Measurements from ENCODE around the gene DNAJB9.
"Not testable (repeated sequence)": the region's sequence is repeated elsewhere in the genome, so short reads cannot be mapped to it uniquely, and the experiment has no call there.

DNAJB9 gene

DNA sequence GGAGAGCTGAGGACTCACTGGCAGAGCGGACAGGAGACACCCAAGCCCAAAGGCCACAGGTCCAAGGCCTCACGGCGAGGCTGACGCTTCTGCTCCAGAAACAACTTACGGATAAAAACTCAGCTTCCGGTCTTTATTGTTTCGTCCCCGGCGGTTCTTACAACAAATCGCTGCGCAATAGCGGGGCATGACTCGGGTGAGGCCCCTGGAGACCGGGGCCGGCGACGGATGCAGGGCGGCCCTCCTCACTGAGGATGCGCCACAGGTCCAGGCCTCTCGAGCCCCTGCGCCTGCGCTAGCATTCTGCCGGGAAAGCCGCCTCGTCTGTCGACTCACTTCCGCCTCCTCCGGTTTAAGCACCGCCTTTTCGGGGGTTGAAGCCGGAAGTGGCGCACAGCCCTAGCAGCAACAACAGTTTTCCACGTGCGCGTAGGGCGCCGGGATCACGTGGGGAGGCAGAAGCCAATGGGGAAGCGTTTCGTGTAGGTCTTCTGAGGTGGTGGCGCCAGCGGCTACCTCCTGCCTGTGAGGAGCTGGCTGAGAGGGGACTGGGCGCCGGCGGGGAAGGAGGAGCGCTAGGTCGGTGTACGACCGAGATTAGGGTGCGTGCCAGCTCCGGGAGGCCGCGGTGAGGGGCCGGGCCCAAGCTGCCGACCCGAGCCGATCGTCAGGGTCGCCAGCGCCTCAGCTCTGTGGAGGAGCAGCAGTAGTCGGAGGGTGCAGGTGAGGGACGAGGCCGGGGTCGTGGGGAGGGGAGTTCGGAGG, at the start of gene DNAJB9, which contains the start of gene THAP5:
TSS of gene DNAJB9 (plus strand) at position 494 of the 765 bp plus-strand sequence. CDS start 1,853 bp downstream, outside the sequence.
TSS of gene THAP5 (minus strand) at position 326 of the 765 bp plus-strand sequence. CDS start at position 189, 137 bp downstream.
- DNase-seq, result peak; percentile 97

DNA sequence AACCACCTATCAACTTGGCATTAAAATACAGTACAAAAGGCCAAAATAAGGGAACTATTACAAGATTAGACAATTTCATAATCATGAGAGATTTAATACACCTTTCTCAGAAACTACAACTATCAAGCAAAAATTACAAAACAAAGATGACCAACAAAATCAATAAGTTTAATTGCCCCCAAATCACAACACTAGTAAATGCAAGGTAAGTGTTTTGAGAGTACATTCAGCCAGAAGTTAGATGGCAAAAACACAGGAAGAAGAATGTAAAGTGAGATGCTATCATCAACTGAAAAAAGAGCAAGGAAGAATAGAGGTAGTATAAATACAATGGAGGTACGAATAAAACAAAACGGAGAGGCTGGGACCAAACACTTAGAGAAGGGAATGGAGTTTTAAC, 46.9 kb upstream of the DNAJB9 start:
- DNase-seq, result no peak

DNA sequence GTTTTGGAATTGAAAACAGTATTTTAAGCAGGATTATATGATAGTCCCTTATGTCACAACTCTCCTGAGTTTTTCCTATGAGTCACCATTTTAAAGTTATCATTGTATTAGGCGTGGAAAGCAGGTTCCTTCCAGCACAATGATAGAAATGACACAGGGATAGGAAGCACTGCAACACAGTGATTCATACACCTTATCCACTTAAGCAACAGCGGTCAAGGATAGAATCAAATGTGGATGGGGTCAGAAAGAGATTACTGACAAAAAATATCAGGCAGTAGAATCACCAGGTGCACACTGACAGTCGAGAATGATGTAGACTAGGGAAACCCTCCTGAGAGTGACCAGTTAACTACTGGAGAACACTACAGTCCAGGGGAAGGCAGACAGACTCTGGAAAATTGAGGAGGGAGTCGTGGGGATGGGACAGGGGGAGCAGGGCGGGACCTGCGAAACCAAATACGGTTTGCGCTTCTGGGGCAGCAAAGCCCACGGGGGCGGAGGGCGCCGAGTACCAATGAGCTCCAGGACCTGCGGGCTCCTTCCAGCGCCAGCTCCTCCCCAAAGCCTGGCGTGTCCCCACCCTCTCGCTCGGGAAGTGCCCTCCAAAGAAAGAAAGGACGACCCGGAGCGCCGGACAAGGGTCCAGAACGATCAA, 44.2 kb upstream of the DNAJB9 start:
- no peak for DNase-seq

DNA sequence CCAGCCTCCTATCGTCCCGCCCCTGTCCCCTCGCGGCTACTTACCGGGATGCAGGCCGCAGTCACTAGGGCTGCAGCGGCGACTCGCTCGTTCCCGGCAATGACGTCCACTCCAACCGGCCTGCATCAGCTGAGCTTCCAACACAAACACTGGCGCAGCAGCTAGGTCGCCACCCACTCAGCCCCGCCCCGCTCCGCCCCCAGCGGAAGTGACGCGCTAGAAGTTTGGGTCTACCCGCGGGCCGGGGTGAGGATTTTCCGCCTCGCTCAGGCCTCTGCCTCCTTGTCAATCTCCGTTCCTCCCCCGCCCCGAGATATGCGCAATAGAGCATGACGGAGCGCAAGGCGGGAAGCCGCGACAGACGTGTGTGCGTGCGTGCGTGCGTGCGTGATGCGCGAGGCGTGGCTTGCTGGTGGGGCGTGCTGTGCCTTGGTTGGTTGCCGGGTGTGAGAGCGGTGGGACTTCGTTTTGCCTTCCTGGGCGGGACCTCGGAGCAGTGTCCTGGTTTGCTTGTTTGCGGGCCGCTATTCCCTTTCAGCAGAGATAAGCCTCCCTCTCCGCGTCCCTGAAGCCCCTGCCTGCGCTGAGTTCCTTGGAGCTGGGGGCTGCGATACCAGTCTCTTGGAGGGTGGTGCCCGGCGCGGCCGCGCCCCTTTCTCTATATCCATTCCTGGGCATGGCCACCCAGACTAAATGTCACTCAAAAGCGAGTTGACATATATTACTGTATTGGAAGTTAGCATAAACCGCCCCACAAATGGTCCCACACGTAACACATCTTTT, 43.5 kb upstream of the DNAJB9 start, which contains the start of gene PNPLA8:
TSS of gene PNPLA8 (minus strand) at position 151 of the 783 bp plus-strand sequence. CDS start 10,644 bp downstream, outside the sequence.
- peak; percentile 100 for DNase-seq

DNA sequence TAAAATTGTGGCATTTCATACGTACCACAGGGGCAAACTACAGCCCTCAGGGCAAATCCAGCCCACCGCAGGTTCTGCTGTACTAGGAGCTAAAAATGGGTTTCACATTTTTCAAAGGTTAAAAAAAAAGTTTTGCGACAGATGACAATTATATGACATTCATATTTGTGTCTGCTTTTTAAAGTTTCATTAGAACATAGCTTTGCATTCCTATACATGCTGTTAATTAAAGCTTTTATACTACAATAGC, 43.0 kb upstream of the DNAJB9 start:
- DNase-seq, result no peak

DNA sequence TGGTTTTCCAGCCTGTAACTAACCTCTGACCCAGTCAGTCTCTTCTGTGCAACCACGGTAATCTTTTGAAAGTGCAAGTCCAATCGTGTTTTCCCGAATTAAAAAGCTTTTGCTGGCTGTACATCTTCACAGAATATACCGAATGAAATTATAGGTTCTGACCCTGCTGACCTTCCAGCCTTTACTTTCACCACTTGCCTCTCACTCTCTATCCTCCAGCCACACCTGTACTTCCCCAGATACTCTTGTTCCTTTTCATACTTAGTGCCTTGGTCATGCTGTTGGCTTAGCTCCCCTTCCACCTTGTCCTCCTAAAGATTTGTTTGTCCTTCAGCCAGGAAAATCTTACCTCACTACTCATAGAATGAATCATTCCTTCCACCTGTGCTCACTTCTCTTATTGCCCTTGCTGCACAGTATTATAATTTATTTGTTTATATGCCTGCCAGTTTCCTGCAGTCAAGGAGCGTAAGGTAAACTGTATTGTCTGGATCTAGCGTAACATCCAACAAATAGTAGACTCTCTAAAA, 41.4 kb upstream of the DNAJB9 start:
- DNase-seq, result no peak

DNA sequence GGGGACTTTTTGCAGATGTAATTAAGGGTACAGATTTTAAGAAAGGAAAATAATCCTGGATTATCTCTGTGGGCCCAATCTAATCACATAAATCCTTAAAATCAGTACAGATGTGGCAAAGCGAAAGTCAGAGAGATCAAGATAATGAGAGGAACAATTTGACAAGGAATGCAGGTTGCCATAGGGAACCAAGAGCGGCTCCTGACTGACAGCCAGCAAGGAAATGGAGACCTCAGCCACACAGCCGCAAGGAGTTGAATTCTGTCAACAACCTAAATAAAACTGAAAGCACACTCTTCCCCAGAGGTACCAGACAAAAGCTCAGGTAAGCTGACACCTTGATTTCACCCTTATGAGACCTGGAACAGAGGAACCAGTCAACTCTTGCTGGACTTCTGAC, 40.3 kb upstream of the DNAJB9 start:
- no peak for DNase-seq

DNA sequence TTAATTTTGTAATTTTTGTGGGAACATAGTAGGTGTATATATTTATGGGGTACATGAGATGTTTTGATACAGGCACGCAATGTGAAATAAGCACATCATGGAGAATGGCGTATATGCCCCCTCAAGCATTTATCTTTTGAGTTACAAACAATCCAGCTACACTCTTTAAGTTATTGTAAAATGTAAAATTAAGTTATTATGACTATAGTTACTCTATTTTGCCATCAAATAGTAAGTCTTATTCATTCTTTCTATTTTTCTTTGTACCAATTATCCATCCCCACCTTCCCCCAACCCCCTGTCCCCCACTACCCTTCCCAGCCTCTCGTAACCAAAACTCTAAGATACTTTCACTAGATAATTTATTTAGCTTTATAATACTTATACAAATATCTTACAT, 36.0 kb upstream of the DNAJB9 start:
- no peak for DNase-seq

DNA sequence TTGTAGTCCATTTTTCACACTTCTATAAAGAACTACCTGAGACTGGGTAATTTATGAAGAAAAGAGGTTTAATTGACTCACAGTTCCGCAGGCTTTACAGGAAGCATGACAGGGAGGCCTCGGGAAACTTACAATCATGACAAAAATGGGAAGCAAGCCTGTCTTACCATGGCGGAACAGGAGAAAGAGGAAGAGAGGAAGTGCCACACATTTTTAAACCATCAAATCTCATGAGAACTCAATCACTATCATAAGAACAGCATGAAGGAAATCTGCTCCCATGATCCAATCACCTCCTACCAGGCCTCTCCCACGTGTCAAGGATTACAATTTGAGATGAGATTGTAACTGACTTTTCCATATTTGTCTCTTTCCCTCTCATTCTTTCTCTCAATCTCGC, 34.4 kb upstream of the DNAJB9 start:
- DNase-seq, result no peak

DNA sequence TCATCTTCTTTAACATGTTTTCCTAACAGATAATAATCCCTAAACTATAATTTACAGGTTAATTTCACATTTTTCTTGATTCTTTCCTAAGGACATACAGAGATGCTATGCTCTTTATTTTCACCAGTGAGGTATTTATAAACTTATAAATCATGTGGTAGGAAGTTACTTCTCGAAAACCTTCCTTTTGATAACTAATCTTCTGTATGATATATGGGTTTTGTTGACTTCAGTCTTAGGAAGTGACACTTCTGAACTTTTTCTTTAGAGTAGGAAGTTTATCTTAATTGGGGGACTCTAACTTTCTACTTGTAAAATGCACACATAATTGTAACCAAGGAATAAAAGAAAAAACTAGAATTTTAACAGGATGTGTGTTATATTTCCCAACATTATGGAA, 33.9 kb upstream of the DNAJB9 start:
- no peak for DNase-seq

DNA sequence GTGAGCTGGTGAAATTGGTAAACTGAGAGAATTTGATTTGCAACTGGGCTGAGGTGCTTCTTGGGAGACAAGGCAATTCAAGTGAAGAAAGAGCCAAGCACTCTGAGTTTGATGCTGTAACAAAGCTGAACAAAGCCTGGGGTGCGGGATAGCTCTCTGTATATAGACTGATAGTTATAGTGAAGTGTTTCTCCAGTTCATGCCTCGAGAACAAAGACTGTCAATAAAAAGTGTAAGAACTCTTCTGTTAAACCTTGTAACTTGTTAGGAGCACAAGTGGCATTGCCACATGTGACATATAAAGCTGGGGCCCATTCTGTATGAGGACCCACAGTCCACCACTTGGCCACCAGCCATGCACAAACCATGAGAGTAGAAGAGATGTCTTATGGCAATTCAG, 32.4 kb upstream of the DNAJB9 start:
- DNase-seq, result no peak

DNA sequence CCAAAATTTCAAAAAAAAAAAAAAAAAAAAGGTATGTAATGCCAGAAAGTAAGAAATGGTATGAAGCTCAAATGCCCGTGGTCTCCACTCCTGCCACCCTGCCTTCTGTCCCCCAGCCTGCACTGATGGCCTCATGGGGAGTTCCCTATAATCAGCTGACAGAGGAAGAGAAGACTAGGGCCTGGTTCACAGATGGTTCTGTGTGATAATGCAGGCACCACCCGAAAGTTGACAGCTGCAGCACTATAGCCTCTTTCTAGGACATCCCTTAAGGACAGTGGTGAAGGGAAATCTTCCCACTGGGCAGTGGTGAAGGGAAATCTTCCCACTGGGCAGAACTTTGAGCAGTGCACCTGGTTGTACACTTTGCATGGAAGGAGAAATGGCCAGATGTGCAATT, 31.4 kb upstream of the DNAJB9 start:
- not testable (repeated sequence) for DNase-seq

DNA sequence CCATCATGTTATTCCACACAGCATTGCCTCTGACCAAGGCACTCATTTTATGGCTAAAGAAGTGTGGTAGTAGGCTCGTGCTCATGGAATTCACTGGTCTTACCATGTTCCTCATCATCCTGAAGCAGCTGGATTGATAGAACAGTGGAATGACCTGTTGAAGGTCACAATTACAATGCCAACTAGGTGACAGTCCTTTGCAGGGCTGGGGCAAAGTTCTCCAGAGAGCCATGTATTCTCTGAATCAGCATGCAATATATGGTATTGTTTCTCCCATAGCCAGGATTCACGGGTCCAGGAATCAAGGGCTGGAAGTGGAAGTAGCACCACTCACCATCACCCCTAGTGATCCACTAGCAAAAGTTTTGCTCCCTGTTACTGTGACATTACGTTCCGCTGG, 31.0 kb upstream of the DNAJB9 start:
- DNase-seq, result not testable (repeated sequence)

DNA sequence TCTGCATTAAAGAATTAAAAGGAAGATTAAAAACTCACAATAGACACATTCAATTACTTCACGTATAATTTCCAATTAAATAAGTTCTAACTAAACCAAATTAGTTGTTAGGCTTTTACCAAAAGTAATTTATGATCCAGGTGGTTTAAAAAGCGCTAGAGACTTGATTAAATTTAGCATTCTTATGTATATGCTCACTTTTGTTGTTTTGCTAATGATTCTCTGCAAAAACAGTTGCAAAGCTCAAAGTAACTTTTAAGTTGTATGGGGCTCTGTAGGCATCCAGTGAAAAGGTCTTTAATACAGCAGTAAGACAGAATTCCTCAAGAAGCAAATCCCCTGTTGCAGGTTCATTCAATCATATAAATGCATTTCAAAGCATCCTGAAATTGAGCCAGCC, 28.2 kb upstream of the DNAJB9 start:
- DNase-seq, result no peak

DNA sequence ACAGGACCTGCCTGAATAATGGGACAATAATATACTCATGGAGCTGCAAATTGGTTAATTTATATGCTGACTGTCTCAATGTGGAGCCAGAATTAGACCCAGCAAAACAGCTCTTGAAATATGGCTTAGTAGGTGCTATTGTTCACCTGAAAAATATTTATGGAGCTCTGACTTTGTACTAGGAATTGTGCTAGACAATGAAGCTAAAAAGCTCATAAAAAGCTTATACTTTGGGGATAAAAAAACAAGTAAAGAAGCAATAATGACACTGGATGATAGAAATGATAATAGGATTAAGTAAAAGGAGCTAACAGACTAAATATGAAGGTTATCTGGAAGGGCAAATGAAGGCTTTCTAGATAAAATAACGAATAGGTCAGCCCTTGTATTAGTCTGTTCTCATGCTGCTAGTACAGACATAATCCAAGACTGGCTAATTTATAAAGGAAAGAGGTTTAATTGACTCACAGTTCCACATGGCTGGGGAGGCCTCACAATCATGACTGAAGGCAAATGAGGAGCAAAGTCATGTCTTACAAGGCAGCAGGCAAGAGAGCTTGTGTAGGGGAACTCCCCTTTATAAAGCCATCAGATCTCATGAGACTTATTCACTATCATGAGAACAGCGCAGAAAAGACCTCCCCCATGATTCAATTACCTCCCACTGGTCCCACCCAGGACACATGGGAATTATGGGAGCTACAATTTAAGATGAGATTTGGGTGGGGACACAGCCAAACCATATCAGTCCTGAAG, 21.4 kb upstream of the DNAJB9 start:
- not testable (repeated sequence) for DNase-seq

DNA sequence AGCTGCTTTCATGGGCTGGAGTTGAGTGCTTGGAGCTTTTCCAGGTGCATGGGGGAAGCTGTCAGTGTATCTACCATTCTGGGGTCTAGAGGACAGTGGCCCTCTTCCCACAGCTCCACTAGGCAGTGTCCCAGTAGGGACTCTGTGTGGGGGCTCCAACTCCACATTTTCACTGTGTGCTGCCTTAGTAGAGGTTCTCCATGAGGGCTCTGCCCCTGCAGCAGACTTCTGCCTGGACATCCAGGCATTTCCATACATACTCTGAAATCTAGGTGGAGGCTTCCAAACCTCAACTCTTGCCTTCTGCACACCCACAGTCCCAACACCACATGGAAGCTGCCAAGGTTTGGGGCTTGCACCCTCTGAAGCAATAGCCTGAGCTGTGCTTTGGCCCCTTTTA, 13.0 kb upstream of the DNAJB9 start:
- not testable (repeated sequence) for DNase-seq

DNA sequence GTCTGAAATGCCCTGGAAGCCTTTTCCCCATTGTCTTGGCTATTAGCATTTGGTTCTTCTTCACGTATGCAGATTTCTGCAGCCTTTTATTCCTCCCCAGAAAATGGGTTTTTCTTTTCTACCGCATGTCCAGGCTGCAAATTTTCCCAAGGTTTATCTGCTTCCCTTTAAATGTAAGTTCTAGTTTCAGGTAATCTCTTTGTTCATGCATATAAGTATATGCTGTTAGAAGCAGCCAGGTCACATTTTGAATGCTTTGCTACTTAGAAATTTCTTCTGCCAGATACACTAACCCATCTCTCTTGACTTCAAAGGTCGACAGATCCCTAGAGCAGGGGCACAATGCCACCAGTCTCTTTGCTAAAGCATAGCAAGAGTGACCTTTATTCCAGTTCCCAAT, 12.5 kb upstream of the DNAJB9 start:
- no peak for DNase-seq

DNA sequence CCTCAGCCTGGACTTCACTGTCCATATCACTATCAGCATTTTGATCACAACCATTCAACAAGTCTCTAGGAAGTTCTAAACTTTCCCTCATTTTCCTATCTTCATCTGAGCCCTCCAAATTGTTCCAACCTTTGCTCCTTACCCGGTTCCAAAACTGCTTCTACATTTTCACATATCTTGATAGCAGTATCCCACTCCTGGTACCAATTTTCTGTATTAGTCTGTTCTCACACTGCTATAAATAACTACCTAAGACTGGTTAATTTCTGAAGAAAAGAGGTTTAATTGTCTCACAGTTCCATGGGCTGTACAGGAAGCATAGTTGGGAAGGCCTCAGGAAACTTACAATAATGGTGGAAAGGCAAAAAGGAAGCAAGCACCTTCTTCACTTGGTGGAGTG, 12.1 kb upstream of the DNAJB9 start:
- DNase-seq, result no peak

DNA sequence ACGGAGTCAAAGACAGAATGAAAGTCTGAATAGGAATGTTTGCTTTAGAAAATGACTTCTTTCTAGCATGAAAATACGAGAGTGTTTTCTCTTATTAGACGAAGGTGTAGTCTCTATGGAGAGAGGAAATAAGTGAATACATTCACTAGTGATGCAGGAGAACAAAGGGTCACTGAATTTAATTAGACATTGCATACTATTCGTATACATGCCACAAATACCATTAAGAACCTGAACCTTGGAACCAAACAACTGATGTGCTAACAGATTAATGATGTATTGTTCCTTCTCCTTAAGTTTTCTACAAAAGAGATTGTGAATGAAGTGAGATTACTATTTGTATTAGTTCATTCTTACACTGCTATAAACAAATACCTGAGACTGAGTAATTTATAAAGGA, 10.4 kb upstream of the DNAJB9 start:
- DNase-seq, result no peak

DNA sequence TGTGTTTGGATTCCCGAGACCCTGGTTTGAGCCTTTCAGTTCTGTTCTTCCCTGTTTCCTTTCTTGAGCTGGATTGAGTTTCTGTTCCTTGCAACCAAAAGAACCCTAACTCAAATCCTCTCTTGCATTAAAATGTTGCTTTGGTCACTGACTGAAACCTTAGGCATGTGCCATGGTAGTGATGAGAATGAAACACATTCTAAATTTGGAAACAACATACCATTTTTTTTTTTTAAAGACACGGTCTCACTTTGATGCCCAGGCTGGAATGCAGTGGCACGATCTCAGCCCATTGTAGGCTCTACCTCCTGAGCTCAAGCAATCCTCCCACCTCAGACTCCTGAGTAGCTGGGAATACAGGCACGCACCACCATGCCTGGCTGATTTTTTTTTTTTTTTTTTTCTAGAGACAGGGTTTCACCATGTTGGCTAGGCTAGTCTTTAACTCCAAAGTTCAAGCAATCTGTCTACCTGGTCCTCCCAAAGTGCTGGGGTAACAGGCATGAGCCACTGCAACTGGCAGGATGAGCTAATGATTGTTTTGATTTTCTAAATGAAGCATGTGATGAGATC, 8.5 kb upstream of the DNAJB9 start:
- DNase-seq, result no peak

DNA sequence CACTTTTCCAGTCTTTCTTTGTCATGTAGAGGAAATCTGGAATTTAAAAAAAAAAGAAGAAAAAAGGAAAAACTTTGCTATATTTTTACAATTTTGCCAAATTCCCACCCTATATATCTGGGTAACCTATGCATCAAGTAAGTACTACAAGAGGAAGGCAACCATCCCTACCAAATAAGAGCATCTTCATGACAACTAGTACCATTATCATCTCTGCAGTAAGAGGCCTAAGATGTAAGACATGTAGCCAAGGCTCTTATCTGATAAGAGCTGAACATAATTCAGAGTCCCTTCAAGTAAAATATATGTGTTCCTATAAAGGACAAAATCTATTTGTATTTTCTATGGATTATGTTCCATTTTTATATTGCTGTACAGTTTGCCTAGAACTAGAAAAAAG, 3.7 kb upstream of the DNAJB9 start:
- DNase-seq, result no peak

DNA sequence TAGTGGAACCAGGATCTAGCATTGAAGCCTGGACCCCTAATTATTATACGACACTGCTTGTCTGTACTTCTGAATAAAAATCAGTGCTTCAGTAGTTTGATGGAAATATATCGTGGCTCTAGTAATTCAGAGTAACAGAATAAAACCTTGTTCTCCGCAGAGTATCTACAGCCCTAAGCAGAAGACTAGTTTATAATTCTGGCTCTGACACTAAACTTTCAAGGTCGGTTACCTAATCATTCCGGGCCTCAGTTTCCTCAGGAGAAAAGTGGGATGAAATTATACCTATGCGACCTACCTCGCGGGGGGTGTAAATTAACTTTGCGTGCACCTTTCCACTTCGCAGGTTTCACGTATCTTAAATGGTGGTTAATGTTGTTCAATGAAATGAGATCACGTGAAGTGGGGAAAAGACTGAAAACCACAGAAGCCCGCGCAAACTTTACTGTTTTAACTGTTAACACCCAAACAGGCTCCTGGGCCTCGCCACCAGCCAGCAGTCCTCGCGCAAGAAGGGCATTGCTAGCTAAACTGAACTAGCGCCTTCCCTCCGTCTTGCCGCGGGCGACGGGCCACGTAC, 783 bp upstream of the DNAJB9 start:
- no peak for DNase-seq

Data from activated CD4-positive, CD25-positive, alpha-beta regulatory T cell treated with anti-CD3 and anti-CD28 coated beads, Interleukin-2, amount 50 U/mL, for 72 hours (primary cell).